B cell (primary cell): ENCODE data around the gene MCM5. TPM values are rescaled to one million over a fixed set of nuclear protein-coding genes. Genes with fewer than 3 reads are reported as not detected.
A peak's percentile ranks its signal among the peaks of the same experiment; 100 is the strongest.
"Not testable (repeated sequence)": the region's sequence is repeated elsewhere in the genome, so short reads cannot be mapped to it uniquely, and the experiment has no call there.

Source experiments
- ATAC-seq: fragments of 200-7000 bp; cut with Tn5 transposase; one replicate; pipeline ENCODE4 v1.10.0; 2021; ENCODE audit warnings: low read depth, mild to moderate bottlenecking, moderate number of reproducible peaks, moderate library complexity
- CTCF ChIA-PET: fragments of 350-600 bp; sonication (Branson Sonifier 250); formaldehyde crosslinking; loops from one replicate; lab custom pipeline; 2021; ENCODE audit warnings: antibody characterized with exemption, inconsistent platforms; lab: Charles Lee
- POLR2A ChIA-PET: fragments of 350-600 bp; sonication (Branson Sonifier 250); formaldehyde crosslinking; loops from one replicate; lab custom pipeline; 2021; ENCODE audit warnings: antibody characterized with exemption; lab: Charles Lee
- DNase-seq: peaks from one replicate; pipeline ENCODE4 v3.0.0; 2013
- H2AFZ ChIP-seq: 2 replicates; pipeline ENCODE4 v1.6.1; 2012; ENCODE audit warnings: mild to moderate bottlenecking, low read depth, low read length; ENCODE audit not compliant: insufficient read depth, poor library complexity, severe bottlenecking
- H3K27ac ChIP-seq, 2 donors: 1 replicate in 1 of 2; 2 replicates in 1 of 2; pipeline ENCODE4 v1.5.1; 2012 to 2013; ENCODE audit warnings: low read length in 2 of 2, mild to moderate bottlenecking in 2 of 2, moderate library complexity in 1 of 2
- H3K27me3 ChIP-seq, 4 experiments: fragments of 200-600 bp in 1 of 4; sonication (generic) in 1 of 4; replicated peaks in 1 of 4; 1 replicate in 2 of 4; 2 replicates in 2 of 4; pipeline versions ENCODE4 v1.6.1 to v1.7.0; 2013 to 2016; ENCODE audit warnings: low read length in 3 of 4, mild to moderate bottlenecking in 2 of 4, mixed read lengths in 1 of 4, moderate library complexity in 1 of 4; ENCODE audit not compliant: insufficient read depth in 4 of 4, control insufficient read depth in 3 of 4; ENCODE audit errors: control extremely low read depth in 1 of 4
- H3K36me3 ChIP-seq, 2 experiments: replicated peaks in 1 of 2; 1 replicate in 1 of 2; 2 replicates in 1 of 2; pipeline versions ENCODE4 v1.6.1 to v1.7.1; 2013; ENCODE audit warnings: low read length in 1 of 2; ENCODE audit not compliant: insufficient read depth in 2 of 2, control insufficient read depth in 1 of 2; ENCODE audit errors: control extremely low read depth in 1 of 2, extremely low read depth in 1 of 2
- H3K4me1 ChIP-seq, 2 donors: fragments of 200-600 bp in 1 of 2; sonication (generic) in 1 of 2; 1 replicate in 1 of 2; 2 replicates in 1 of 2; pipeline versions ENCODE4 v1.5.1 to v1.6.1; 2013 to 2017; ENCODE audit warnings: low read length in 2 of 2; ENCODE audit not compliant: control insufficient read depth in 2 of 2, insufficient read depth in 2 of 2
- H3K4me2 ChIP-seq: replicated peaks from 2 replicates; pipeline ENCODE3; 2012; ENCODE audit warnings: mild to moderate bottlenecking, low read depth, low read length; ENCODE audit not compliant: poor library complexity, severe bottlenecking
- H3K4me3 ChIP-seq, 5 experiments: fragments of 200-600 bp in 1 of 5; sonication (generic) in 1 of 5; 1 replicate in 3 of 5; 2 replicates in 2 of 5; pipeline versions ENCODE4 v1.5.1 to v1.7.0; 2011 to 2016; ENCODE audit warnings: low read length in 4 of 5, mild to moderate bottlenecking in 4 of 5, low read depth in 2 of 5, control low read depth in 1 of 5, moderate library complexity in 1 of 5; ENCODE audit not compliant: insufficient read depth in 1 of 5; ENCODE audit errors: control extremely low read depth in 1 of 5, extremely low read depth in 1 of 5
- H3K79me2 ChIP-seq: fragments of 200-600 bp; sonication (generic); one replicate; pipeline ENCODE4 v1.6.0; 2016; ENCODE audit warnings: low read length; ENCODE audit not compliant: control insufficient read depth, insufficient read depth
- H3K9ac ChIP-seq: fragments of 200-600 bp; sonication (generic); 2 replicates; pipeline ENCODE4 v1.6.1; 2017; ENCODE audit warnings: mild to moderate bottlenecking, low read length, moderate library complexity
- H3K9me3 ChIP-seq, 3 donors: one replicate each; pipeline versions ENCODE4 v1.6.1 to v1.7.1; 2013; ENCODE audit warnings: low read length in 2 of 3; ENCODE audit not compliant: control insufficient read depth in 2 of 3, insufficient read depth in 1 of 3; ENCODE audit errors: control extremely low read depth in 1 of 3
- H4K20me1 ChIP-seq: 2 replicates; pipeline ENCODE4 v1.6.0; 2012; ENCODE audit warnings: mild to moderate bottlenecking, low read length; ENCODE audit not compliant: insufficient read depth, control insufficient read depth, poor library complexity, severe bottlenecking
- H3K27ac Mint-ChIP-seq: one replicate; pipeline ENCODE4 v1.8.0; 2021; ENCODE audit warnings: mixed read lengths
- H3K27me3 Mint-ChIP-seq: one replicate; pipeline ENCODE4 v1.8.0; 2021; ENCODE audit warnings: mixed read lengths
- H3K4me1 Mint-ChIP-seq: one replicate; pipeline ENCODE4 v1.8.0; 2021; ENCODE audit warnings: mixed read lengths
- H3K4me3 Mint-ChIP-seq: one replicate; pipeline ENCODE4 v1.8.0; 2021; ENCODE audit warnings: mixed read lengths
- H3K9me3 Mint-ChIP-seq: one replicate; pipeline ENCODE4 v1.8.0; 2022; ENCODE audit warnings: mixed read lengths; ENCODE audit not compliant: insufficient read depth
- EZH2 ChIP-seq: IDR thresholded peaks from 2 replicates; pipeline ENCODE4 v1.6.1; 2012; ENCODE audit warnings: borderline replicate concordance, low read depth, mild to moderate bottlenecking, moderate library complexity, low read length; ENCODE audit not compliant: insufficient read depth, poor library complexity, severe bottlenecking
- WGBS: methylation state at CpG from one replicate; pipeline ENCODE4 v1.1.5; 2013; ENCODE audit warnings: missing lambda C conversion rate; ENCODE audit not compliant: insufficient coverage; 5-methylcytosine and 5-hydroxymethylcytosine counted together
- intact Hi-C: fragments of 100-400 bp; cut with micrococcal nuclease; formaldehyde crosslinking; loops from one replicate; pipeline ENCODE4 v1.10.0; 2022
- polyA plus RNA-seq: library from polyadenylated mRNA; depleted of rRNA; stranded (reverse); fragments of >200 nt; gene quantifications from 2 replicates; pipeline ENCODE4 v1.2.3, GENCODE V29; 2012
- total RNA-seq, 2 donors: library from RNA; stranded (reverse); fragments of 120-200 nt in 1 of 2; gene quantifications; 1 replicate in 1 of 2; 2 replicates in 1 of 2; pipeline versions ENCODE4 v1.2.3 to v1.2.4, GENCODE V29; 2013 to 2022
- TF ChIP-seq, protein P1 (sequence below): fragments of 200-600 bp; IDR thresholded peaks from one replicate; pipeline ENCODE4 v1.8.0; 2022; ENCODE audit warnings: antibody characterized with exemption, mild to moderate bottlenecking

The MCM5 gene
- total and polyA plus RNA-seq, 2 donors (not counting 1 experiment from before 2014, with no cell fraction given), result 112 to 203 TPM

DNA sequence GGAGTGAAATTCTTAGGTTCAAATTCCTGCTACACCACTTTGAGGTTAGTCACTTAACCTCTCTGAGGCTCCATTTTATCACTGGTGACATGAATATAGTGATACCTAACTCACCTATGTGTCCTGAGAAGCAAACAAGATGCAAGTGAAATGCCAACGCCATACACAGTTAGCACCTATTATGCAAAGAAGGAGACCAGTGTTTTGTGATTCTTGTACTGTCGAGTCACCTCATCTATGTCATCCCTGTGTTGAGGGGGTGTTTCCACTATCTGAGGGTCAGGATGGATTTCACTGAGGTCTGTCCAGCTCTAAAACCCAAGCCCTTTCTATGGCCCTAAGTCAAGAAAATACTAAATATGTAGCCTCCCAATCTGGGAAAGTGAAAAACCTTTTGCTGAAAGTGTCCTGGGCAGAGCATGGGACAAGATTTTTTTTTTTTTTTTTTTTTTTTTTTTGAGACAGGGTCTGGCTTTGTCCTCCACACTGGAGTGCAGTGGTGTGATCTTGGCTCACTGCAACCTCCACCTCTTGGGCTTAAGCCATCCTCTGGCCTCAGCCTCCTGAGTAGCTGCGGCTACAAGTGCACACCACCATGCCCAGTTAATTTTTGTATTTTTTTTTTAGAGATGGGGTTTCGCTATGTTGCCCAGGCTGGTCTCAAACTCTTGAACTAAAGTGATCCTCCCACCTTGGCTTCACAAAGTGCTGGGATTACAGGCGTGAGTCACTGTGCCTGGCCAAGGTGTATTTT, 5.0 kb upstream of the MCM5 start:
- Histone ChIP-seq H3K9ac (no peak overlapping the region), H3K36me3 (peaks cover 0 to 5% of the 10 kb centered on the region in 2 experiments), H3K27me3 (no peaks in the 10 kb centered on the region), H3K4me3 (no peak overlapping the region), H3K9me3 (no peaks in the 10 kb centered on the region), H3K4me1 (peaks cover 30 to 54% of the 10 kb centered on the region in 2 donors), H2AFZ (no peak overlapping the region), H3K79me2 (peaks cover under 1% of the 10 kb centered on the region), H3K27ac (no peak overlapping the region), H4K20me1 (no peaks in the 10 kb centered on the region), H3K4me2 (no peak overlapping the region)
- ATAC-seq, result no peak
- H3K9me3 Mint-ChIP-seq, result no peaks in the 10 kb centered on the region
- DNase-seq, result no peak
- intact Hi-C loops, result no loop called here
- peak overlapping the region; percentile 56 for H3K27ac Mint-ChIP-seq
- no peak for TF ChIP-seq EZH2
- TF ChIP-seq, protein P1, sequence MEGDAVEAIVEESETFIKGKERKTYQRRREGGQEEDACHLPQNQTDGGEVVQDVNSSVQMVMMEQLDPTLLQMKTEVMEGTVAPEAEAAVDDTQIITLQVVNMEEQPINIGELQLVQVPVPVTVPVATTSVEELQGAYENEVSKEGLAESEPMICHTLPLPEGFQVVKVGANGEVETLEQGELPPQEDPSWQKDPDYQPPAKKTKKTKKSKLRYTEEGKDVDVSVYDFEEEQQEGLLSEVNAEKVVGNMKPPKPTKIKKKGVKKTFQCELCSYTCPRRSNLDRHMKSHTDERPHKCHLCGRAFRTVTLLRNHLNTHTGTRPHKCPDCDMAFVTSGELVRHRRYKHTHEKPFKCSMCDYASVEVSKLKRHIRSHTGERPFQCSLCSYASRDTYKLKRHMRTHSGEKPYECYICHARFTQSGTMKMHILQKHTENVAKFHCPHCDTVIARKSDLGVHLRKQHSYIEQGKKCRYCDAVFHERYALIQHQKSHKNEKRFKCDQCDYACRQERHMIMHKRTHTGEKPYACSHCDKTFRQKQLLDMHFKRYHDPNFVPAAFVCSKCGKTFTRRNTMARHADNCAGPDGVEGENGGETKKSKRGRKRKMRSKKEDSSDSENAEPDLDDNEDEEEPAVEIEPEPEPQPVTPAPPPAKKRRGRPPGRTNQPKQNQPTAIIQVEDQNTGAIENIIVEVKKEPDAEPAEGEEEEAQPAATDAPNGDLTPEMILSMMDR, result no peak
- no CpG with 5 or more reads among the region's 5 CpGs for WGBS
- H3K27me3 Mint-ChIP-seq, result no peaks in the 10 kb centered on the region
- CTCF ChIA-PET, result interaction anchor here (1.1 to 3.9 kb wide), 2 partner anchors 19 to 44 kb away, joined by 3 to 13 read pairs; no protein-coding TSS in a partner anchor
- peaks cover 46% of the 10 kb centered on the region for H3K4me1 Mint-ChIP-seq
- no peak overlapping the region for H3K4me3 Mint-ChIP-seq
- POLR2A ChIA-PET, result interaction anchor here (0.5 to 1.4 kb wide), 9 partner anchors 9 to 762 kb away, joined by 3 to 17 read pairs (median 5); no protein-coding TSS in a partner anchor

DNA sequence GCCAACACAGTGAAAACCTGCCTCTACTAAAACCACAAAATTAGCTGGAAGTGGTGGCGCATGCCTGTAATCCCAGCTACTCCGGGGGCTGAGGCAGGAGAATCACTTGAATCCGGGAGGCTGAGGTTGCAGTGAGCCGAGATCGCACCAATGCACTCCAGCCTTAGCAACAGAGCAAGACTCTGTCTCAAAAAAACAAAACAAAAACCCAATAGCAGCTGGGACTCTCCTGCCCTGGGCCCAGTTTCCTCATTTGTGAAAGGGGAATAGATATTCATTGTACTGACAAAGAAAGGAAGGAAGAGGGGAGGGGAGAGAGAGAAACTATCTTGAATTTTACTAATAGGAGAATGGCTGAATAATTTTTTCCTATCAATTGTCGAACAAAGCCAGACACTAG, 3.3 kb upstream of the MCM5 start:
- H3K27me3 Mint-ChIP-seq, H3K27me3 ChIP-seq, intact Hi-C loops, H3K9me3 Mint-ChIP-seq, H3K4me3 ChIP-seq, H3K9me3 ChIP-seq, H4K20me1 ChIP-seq: not testable (repeated sequence)
- Histone ChIP-seq H2AFZ (peak overlapping the region; percentile 58), H3K27ac (peak overlapping the region; percentile 72 to 88), H3K79me2 (peaks cover 17% of the 10 kb centered on the region), H3K4me1 (peaks cover 39 to 64% of the 10 kb centered on the region in 2 donors), H3K36me3 (peaks cover 0 to 11% of the 10 kb centered on the region in 2 experiments), H3K9ac (peak overlapping the region; percentile 25), H3K4me2 (peak overlapping the region; percentile 47)
- POLR2A ChIA-PET, result interaction anchor here (0.8 to 1.7 kb wide), 5 partner anchors 11 to 44 kb away, joined by 3 to 16 read pairs (median 5); partner anchors contain the start of gene HMOX1
- DNase-seq, result peak; percentile 76
- CTCF ChIA-PET, result interaction anchor here (1.2 to 7.3 kb wide), 5 partner anchors 14 to 46 kb away, joined by 5 to 60 read pairs (median 13); partner anchors contain the start of gene HMOX1
- Mint-ChIP-seq H3K27ac (peak overlapping the region; percentile 93), H3K4me1 (peaks cover 59% of the 10 kb centered on the region), H3K4me3 (peak overlapping the region; percentile 58)
- ATAC-seq, result peak; percentile 7
- 35% methylated on average over 6 of the region's 6 CpGs for WGBS
